ENCODE measurements around the gene CADPS.

CADPS gene

GRCh38 chr3:62481962-62482361 lies 393.3 kb downstream of the CADPS start:
- no peak for DNase-seq

GRCh38 chr3:62480056-62480455 lies 395.2 kb downstream of the CADPS start:
- no peak for DNase-seq

- no peak for DNase-seq
These were observed 395.9 kb downstream of the CADPS start for GRCh38 chr3:62479326-62479725.

GRCh38 chr3:62475306-62475705 lies 399.9 kb downstream of the CADPS start:
- no peak for DNase-seq

GRCh38 chr3:62467966-62468722 lies 407.1 kb downstream of the CADPS start:
- no peak for DNase-seq

- DNase-seq: no peak
These were observed 412.4 kb downstream of the CADPS start for GRCh38 chr3:62462788-62463187.

GRCh38 chr3:62462104-62462762 lies 413.0 kb downstream of the CADPS start:
- no peak for DNase-seq

- DNase-seq: no peak
These were observed 420.3 kb downstream of the CADPS start for GRCh38 chr3:62454916-62455315.

GRCh38 chr3:62453448-62453847 lies 421.8 kb downstream of the CADPS start:
- no peak for DNase-seq

- DNase-seq: no peak
These were observed 423.9 kb downstream of the CADPS start for GRCh38 chr3:62451211-62451887.

GRCh38 chr3:62446337-62446940 lies 428.8 kb downstream of the CADPS start:
- no peak for DNase-seq

- no peak for DNase-seq
These were observed 429.9 kb downstream of the CADPS start for GRCh38 chr3:62445275-62445674.

- no peak for DNase-seq
These were observed 435.2 kb downstream of the CADPS start for GRCh38 chr3:62439978-62440377.

GRCh38 chr3:62439176-62439813 lies 435.9 kb downstream of the CADPS start:
- DNase-seq: no peak

GRCh38 chr3:62436785-62437184 lies 438.4 kb downstream of the CADPS start:
- DNase-seq: no peak

- DNase-seq: no peak
These were observed 441.8 kb downstream of the CADPS start for GRCh38 chr3:62433396-62433795.

- DNase-seq: no peak
These were observed 454.0 kb downstream of the CADPS start for GRCh38 chr3:62421207-62421606.

GRCh38 chr3:62416144-62416543 lies 459.1 kb downstream of the CADPS start:
- no peak for DNase-seq

GRCh38 chr3:62415312-62415801 lies 459.9 kb downstream of the CADPS start:
- DNase-seq: no peak

- DNase-seq: no peak
These were observed 460.4 kb downstream of the CADPS start for GRCh38 chr3:62414786-62415185.

- DNase-seq: no peak
These were observed 461.5 kb downstream of the CADPS start for GRCh38 chr3:62413687-62414086.

- no peak for DNase-seq
These were observed 468.3 kb downstream of the CADPS start for GRCh38 chr3:62406945-62407344.

- DNase-seq: no peak
These were observed 469.6 kb downstream of the CADPS start for GRCh38 chr3:62405566-62405965.

Data from activated CD4-positive, alpha-beta T cell treated with anti-CD3 and anti-CD28 coated beads, Interleukin-2, amount 50 U/mL, for 4 hours (primary cell).